GM06990 (cell line): ENCODE results near the gene ZKSCAN3.
A peak's percentile ranks its signal among the peaks of the same experiment; 100 is the strongest.

Experiments
- DNase-seq: peaks from one replicate; pipeline ENCODE4 v3.0.0-alpha.2; 2011; ENCODE audit not compliant: insufficient read length; ENCODE audit errors: extremely low read depth
- H3K27me3 ChIP-seq: replicated peaks from 2 replicates; pipeline ENCODE4 v1.6.0; 2011; ENCODE audit warnings: low read length; ENCODE audit not compliant: control insufficient read depth, insufficient read depth
- H3K36me3 ChIP-seq: 2 replicates; pipeline ENCODE4 v1.5.1; 2011; ENCODE audit warnings: low read length; ENCODE audit not compliant: control insufficient read depth, insufficient read depth
- H3K4me3 ChIP-seq: replicated peaks from 2 replicates; pipeline ENCODE4 v1.5.1; 2011; ENCODE audit warnings: low read depth, mild to moderate bottlenecking, control low read depth, low read length
- TF ChIP-seq, protein P1 (sequence below): IDR thresholded peaks from 2 replicates; pipeline ENCODE4 v1.5.1; 2011; ENCODE audit warnings: low read length, control low read depth, mild to moderate bottlenecking, inconsistent platforms; ENCODE audit not compliant: insufficient read depth, poor library complexity, severe bottlenecking

ZKSCAN3 gene

DNA sequence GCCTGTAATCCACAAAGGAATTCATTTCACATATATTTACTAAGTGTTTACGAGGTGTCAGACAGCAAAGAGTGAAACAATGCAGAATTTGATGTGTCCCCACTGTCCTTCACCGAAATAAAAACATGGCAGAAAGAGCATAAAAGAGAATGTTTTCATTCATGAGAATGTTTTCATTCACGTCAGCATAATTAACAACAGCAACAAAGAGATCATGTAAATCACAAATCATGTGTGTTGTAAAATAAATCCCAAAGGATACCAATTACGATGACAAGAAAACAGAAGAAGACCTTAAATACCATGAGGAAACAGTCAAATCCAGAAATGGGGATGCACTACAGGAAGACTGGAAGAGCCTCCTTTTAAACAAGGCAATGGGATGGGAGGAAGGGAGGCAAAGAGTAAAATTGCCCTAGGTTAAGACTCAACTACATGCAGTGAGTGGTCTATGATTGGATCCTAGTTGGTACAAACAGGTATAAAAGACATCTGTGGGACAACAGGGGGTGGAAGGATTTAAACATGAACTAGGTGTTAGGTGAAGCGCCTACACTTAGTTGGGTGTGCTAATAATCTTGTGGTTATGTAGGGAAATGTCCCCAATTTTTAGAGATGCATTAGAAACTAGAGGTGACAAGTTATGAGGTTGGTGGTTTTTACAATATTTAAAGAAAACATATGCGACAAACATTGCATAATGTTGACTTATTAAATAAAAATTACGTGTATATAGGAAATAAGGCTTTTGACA, 15.3 kb upstream of the ZKSCAN3 start:
- H3K36me3 ChIP-seq = no peaks in the 10 kb centered on the region
- no peaks in the 10 kb centered on the region for H3K27me3 ChIP-seq
- DNase-seq = no peak
- TF ChIP-seq, protein P1, sequence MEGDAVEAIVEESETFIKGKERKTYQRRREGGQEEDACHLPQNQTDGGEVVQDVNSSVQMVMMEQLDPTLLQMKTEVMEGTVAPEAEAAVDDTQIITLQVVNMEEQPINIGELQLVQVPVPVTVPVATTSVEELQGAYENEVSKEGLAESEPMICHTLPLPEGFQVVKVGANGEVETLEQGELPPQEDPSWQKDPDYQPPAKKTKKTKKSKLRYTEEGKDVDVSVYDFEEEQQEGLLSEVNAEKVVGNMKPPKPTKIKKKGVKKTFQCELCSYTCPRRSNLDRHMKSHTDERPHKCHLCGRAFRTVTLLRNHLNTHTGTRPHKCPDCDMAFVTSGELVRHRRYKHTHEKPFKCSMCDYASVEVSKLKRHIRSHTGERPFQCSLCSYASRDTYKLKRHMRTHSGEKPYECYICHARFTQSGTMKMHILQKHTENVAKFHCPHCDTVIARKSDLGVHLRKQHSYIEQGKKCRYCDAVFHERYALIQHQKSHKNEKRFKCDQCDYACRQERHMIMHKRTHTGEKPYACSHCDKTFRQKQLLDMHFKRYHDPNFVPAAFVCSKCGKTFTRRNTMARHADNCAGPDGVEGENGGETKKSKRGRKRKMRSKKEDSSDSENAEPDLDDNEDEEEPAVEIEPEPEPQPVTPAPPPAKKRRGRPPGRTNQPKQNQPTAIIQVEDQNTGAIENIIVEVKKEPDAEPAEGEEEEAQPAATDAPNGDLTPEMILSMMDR = no peak
- no peak overlapping the region for H3K4me3 ChIP-seq

DNA sequence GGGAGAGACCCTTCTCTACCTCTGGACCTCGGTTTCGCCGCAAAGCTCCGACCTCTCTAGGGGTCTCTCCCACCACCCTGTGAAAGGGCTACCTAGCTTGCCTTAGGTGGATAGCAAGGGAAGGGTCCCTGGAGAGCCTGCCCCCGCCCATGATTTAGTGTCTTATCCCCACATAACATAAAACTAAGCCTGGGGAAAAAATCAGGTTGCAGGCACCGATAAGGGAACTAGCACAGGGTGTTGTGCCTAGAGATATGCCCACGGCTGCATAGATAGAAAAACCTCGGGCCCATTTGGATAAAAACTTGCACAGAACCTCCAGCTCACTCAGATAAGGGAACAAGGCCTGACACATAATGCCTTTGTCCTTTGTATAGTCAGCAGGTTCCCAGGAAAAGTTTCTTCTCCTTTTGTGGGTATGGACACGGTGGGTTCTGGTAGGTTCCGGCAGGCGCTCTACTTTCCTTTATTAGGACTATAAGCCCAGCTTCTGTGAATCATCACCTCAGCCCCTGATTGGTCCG, 14.6 kb upstream of the ZKSCAN3 start:
- no peak for DNase-seq
- TF ChIP-seq, protein P1 = no peak
- H3K4me3 ChIP-seq = peak overlapping the region; percentile 81

DNA sequence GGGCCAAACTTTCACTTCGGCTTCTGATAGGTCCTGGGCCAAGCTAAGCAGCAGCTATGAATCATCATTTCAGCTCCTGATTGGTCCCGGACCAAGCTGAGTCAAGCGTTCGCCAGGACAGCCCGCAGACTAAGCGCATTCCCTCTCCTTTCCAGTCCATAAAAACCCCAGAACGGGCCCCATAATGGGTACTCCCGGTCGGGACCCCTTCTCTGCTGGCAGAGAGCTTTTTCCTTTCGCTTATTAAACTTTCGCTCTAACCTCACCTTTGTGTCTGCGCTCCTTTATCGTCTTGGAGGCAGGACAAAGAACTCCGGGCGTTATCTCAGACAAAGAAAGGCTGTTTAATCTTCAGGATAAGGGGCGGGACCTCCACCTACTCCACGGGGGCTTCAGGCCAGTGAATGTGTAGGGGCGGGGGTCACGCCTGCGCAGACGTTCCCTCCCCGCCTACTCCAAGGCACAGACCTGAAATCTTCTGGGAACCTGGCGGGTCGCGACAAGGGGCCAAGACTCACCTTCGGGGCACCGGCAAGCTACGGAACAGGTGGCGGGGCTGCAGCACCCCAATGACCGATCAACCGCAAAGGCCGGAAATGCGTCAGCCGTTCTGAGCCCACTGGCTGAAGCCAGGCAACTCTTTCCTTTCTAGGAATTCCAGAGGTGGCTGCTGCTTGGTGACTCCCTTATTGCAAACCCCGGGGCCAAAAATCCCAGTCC, 14.0 kb upstream of the ZKSCAN3 start, which contains the start of gene ZSCAN31:
ZSCAN31 (minus strand) TSS at position 585 of the 720 bp plus-strand sequence. CDS start 6,465 bp downstream, outside the sequence.
- Histone ChIP-seq H3K27me3 (no peaks in the 10 kb centered on the region), H3K36me3 (no peaks in the 10 kb centered on the region), H3K4me3 (peak within 1 kb of the TSS; percentile 81)
- peak; percentile 82 for DNase-seq
- TF ChIP-seq, protein P1 = no peak

More for the DNA sequence above, 14.6 kb upstream of the ZKSCAN3 start:
- Histone ChIP-seq H3K27me3 (no peaks in the 10 kb centered on the region), H3K36me3 (no peaks in the 10 kb centered on the region)

DNA sequence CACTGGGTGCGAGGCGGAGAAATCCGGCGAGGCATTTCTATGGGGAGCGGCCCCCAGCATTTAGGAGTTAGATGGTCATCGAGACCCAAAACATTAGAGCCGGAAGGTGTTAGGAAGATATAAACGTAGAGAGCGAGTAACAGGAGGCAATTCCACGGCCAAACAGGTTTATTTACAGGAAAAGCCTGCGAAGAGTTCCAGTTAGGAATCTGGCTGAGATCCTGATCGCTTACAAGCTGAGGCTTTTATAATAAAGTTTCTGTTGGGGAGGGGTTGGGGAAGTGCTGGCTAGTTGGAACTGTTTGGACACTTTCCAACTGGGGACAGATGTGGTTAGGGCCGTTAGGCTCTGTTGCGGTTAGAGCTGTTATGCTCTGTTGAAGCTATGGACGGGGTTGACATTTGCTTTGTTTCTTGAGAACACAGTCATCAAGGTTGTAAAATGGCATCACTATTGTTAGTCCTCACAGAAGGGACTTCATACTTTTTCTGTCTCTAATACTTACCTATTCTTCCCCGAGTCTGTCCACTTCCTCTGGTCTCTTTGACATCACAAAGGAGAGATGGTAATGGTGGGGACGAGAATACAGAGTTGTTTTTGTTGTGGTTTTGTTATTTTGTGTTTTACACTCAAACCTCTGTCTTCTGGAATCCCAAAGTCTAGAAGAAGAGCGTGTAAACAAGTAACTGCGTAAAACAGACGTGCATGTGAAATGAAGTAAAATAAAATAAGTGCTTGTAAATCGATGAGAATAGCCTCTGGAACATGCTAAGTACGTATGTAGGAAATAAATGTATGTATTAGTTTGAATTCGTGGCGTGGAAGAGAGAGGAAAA, 13.2 kb upstream of the ZKSCAN3 start:
- Histone ChIP-seq H3K4me3 (peak overlapping the region; percentile 81), H3K27me3 (no peaks in the 10 kb centered on the region), H3K36me3 (no peaks in the 10 kb centered on the region)
- TF ChIP-seq, protein P1 = no peak
- no peak for DNase-seq

DNA sequence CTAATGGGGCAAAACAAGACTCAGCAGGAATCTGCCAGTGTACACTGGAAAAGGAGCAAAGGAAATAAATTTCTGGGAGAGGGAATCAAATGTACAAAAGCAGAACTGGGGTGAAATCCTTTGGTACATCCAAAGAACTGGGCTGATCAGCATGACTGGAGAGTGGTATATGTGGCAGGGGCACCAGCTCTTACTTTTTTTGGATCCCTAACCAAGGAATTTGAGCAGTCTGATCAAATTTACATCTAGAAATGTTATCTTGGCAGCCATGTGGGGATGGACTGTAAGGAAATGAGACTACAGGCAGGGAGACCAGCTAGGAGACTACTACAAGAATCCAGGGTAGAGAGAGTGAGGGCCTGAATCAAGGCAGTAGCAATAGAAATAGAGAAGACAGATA, 12.6 kb upstream of the ZKSCAN3 start:
- DNase-seq = no peak
- no peaks in the 10 kb centered on the region for H3K27me3 ChIP-seq
- no peak overlapping the region for H3K4me3 ChIP-seq
- TF ChIP-seq, protein P1 = no peak
- H3K36me3 ChIP-seq = no peaks in the 10 kb centered on the region
